HG03342 (cell line): ENCODE measurements around the gene IGF2BP2.
"Not testable (repeated sequence)": the region's sequence is repeated elsewhere in the genome, so short reads cannot be mapped to it uniquely, and the experiment has no call there.

ENCODE experiments used
- ATAC-seq: cut with Tn5 transposase; IDR thresholded peaks from one replicate; pipeline ENCODE4 v1.9.1; 2021; ENCODE audit warnings: mild to moderate bottlenecking, moderate library complexity; ENCODE audit not compliant: unreplicated experiment

Gene IGF2BP2

DNA sequence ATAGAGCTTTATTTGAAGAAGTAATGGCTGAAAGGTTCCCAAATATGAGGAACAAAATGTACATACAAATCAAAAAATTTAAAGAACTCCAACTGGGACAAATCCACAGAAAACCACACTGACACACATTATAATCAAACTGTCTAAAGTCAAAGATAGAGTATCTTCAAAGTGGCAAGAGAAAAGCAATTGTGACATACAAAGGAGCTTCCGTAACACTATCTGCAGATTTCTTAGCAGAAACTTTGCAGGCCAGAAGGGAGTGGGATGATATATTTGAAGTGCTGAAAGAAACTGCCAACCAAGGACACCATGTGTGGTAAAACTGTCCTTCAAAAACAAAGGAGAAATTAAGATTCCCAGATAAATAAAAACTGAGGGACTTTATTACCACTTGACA, 146.8 kb downstream of the IGF2BP2 start:
- ATAC-seq: no peak

DNA sequence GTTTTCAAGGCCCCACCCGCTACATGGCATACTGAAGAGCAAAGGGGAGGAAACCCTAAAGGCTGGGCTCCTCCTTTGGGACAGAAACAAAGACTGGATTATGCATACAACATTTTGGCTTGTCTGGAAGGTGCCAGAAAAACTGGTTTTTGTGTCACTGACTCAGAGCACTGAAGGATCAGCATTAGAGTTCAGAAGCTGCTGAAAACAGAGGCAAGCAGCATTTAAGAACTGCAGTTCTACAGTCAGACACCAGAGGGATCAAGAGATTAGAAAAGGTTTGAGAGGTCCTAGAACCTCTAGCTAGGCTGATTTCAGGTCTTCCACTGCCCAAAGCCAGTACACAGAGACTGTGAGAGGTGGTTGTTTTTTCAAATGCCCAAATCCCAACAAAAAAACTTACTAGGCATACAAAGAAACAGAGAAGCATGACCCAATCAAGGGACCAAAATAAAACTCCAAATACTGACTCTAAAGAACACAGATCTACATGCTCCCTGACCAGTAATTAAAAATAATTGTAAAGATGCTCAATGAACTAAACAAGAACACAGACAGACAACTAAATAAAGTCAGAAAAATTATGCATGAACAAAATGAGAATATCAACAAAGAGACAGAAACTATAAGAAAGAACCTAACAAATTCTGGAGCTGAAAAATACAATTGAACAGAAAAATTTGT, 147.6 kb downstream of the IGF2BP2 start:
- ATAC-seq: no peak

DNA sequence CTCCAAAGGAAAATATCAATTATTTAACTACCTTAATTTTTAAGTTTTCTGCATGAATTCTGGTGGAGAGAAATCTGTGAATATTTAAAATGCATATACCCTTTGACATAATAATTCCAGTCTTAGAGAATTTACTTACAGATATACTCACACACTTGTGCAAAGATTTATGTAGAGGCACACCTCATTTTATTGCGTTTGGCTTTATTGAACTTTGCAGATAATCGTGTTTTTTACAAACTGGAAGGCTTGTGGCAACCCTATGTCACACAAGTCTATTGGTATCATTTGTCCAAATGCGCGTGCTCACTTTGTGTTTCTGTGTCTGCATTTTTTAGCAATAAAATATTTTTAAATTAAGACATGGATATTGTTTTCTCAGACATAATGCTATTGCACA, 157.3 kb downstream of the IGF2BP2 start:
- no peak for ATAC-seq

DNA sequence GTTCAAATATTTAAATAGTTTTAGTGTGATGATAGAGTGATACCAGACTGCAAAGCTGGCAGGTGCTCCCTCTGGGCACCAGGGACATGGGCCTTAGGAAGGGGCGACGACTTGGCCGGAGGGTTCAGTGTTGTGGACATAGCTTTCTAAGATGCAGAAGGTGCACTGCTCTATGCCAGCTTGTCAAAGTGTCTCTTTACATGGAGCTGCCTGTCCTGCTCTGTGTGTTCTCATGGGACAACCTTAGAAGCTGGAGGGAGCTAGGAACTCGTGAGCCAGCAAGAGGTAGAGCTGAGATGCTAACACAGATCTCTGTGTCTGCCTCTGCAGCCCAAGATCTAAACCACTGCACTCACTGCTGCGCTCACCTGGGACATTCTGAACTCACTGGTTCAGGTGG, 160.9 kb downstream of the IGF2BP2 start:
- no peak for ATAC-seq

DNA sequence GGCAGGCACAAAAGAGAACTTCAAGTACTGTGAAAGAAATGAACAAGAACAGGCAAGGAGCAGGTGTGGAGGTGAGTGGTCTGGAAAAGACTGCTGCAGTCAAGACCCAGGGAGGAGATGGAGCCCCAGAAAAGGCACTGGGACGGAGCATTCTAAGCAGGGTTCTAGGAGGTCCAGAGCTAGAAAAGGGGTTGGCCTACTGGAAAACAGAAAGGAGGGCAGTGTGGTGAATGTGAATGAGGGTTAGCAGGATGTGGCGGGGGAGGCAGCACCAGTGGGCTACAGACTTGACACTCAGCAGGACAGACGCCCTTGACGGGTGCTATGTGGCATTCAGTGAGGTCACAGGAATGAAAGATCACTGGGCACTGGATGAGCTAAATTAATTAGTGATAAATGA, 163.1 kb downstream of the IGF2BP2 start:
- no peak for ATAC-seq

DNA sequence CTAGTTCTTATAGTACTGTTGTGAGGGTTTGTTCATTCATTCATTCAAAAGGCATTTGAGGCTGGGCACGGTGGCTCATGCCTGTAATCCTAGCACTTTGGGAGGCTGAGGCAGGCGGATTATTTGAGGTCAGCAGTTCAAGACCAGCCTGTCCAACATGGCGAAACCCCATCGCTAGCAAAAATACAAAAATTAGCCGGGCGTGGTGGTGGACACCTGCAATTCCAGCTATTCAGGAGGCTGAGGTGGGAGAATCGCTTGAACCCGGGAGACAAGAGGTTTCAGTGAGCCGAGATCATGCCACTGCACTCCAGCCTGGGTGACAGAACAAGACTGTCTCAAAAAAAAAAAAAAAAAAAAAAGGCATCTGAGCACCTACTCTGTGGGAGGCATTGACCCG, 163.5 kb downstream of the IGF2BP2 start:
- ATAC-seq: not testable (repeated sequence)

DNA sequence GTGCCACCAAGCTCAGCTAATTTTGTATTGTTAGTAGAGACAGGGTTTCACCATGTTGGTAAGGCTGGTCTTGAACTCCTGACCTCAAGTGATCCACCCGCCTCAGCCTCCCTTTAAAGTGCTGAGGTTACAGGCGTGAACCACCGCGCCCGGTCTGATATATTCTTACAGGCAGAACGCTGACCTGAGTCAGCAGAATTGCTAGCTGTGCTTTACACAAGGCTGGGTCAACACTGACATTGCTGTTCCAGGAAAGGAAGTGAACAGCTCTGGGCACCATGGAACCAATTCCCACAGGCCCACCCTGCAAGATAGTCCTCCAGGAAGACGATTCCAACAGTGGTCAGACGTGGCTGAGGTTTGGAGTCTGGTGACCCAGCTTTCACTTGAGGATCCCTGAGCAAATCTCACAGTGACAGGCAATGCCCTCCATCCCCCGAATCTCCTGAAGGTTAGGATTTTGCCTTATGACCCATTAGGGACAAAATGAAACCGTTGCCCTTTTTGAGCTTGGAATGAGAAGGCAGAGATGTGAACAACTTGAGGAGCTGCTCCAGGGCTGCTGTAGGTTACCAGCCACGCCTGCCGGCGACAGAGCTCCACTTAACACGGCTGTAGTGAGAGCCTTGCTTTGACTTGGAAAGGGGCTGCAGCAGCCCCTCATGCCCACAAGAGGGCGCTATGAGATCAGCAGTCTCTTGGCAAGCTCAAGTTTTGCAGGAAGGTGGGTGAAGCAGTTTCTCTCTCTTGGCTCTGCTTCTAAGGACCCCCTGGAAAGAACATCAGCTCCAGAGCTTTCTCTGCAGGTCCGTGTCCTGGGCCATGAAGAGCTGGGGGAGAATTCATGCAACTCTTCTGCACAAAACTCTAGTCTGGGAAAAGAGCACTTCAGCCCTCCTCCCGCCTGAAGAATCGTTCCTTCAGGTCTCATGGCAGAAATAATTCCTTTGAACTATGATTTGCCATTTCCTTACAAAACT, 164.6 kb downstream of the IGF2BP2 start:
- ATAC-seq: peak; percentile 73

DNA sequence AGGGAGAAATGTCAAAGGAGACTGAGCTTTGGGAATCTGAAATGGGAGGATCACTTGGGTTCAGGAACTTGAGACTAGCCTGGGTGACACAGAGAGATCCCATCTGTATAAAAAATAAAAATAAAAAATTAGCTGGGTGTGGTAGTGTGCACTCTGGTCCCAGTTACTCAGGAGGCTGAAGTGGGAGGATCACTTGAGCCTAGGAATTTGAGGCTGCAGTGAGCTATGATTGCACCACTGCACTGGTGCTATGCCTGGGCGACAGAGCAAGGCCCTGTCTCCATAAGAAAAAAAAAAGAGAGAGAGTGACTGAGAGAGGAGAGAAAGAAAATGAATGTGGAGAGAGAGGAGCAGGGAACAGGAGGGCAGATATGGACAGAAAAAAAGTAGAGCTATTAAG, 165.9 kb downstream of the IGF2BP2 start:
- no peak for ATAC-seq

DNA sequence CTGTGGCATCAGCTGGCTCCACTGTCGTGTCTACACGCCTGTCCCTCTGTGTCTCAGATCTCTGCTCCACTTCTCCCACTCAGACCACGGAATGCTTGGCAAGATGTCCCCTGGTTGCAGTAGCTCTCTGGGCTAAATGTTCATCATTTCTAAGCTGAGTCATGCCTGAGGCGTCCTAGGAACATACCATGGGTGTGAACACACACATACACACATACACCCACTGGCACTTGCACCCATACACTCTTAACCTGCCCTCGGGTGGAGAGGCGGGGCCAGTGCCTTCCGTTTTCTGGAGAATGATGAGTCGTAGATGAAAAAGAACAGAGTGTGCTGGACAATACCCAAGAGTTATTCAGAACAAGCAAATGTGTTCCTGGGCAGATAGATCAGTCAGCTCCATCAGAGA, 166.3 kb downstream of the IGF2BP2 start:
- no peak for ATAC-seq

DNA sequence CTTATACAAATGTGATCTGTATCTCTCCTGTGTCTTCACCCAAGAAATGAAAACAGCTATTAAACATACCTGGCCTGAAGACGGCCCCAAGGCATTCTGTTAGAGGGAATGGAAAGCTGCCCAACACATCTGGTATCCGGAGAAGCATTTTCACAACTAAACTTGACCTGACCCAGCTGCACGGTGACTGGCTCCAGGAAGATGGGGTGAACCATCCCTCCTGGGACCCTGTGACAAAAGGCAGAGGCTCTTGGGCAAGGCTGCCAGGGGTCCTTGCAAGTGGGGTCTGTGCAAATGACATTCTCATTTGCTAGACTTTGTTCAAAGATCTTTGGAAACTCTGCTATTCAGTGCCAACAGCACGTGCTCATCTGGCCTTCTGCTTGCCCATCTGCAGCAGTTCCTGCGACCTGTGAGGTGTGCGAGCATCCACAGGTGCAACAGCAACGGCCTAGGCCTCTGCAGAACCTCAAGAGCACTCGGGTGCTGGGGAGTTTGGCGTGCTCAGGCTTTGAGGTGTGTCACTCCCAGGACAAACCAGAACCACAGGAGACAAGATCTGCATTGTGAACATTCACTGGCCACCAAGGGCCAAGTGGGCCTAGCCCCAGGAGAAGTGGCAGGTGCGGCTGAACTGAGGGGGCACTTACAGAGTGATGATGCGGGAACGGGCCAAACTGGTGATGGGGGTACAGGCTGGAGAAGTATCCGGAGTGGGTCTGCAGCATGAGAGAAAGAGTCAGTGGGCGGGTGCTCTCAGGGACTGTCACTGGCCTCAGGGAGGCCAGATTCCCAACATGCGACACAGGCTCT, 166.9 kb downstream of the IGF2BP2 start:
- ATAC-seq: no peak

DNA sequence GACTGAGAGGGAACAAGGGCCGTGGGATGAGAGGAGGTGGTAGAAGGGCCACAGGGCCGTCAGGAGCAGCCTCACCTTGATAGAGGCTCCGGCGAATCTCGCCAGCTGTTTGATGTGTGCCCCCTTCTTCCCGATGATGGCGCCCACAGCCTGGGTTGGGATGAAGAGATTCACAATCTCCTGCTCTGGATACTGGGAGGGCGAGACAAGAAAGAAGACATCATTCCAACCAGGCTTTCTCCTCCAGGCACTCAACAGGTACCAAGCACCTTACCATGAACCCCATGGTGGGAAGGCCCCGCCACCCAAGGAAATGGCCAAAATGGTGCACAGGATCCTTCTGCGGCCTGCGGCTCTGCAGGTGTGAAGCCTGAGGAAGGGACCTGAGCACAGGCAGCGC, 167.6 kb downstream of the IGF2BP2 start:
- ATAC-seq: no peak

DNA sequence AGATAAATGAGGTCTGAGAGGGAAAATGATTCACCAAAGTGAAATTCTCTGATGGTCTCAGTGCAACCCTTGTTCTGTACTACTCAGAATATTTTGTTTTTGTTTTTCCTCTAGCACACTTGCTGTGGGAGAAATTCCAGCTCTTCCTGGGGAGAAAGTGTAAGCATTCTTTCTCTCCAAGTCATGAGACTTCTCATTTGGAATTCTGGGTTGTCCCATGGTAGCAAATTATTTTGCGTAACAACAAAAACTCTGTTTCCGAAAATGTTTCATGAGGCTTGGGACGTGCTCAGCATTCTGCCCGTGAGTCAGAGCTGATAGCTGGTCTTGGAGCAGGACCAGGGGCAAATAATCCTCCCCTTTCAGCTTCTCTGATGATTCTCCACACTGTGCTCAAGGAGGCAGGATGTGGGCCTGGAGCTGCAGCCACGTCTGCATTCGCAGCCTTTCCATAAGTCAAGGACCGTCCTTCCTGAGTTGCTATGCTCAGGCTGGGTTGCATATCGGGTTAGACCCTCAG, 168.5 kb downstream of the IGF2BP2 start:
- ATAC-seq: no peak

DNA sequence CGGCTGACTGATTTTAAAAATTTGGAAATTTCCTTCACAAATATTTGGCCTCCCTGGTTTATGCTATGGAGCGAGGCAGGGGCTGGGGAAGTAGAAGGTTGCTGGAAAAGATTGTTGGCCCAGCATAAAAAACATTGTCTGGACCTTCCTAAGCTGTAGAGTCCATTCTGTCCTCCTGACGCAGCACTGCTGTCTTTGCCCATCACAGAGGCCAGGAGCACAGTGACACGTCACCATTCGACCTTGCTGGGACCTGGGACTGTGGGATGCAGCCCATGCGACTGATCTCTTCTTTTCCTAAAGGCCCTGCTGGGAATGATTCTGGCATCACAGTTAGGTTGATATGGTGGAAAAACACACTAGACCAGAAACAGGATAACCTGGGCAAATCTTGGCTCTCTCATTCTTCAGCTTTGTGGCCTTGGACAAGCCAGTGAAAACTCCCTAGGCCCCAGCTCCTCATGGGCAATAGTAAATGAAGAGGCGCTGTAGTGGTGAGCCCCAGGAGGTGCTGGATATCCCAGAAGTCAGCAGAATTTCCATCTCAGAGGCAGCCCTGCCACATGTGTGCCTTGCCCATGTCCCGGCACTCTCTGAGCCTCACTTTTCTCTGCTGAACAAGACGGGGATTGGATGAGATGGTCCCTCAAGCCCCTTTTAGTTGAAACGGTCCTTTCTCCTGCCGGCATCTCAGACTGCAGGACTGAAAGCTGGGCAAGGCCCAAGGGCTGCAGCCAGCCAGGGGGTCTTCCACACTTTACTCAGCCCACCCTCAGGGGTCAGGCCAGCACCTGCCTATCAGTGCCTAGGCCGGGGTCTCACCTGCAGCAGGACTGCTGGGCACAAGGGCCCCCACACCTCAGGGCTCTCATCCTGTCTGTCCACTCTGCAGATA, 169.2 kb downstream of the IGF2BP2 start:
- no peak for ATAC-seq

DNA sequence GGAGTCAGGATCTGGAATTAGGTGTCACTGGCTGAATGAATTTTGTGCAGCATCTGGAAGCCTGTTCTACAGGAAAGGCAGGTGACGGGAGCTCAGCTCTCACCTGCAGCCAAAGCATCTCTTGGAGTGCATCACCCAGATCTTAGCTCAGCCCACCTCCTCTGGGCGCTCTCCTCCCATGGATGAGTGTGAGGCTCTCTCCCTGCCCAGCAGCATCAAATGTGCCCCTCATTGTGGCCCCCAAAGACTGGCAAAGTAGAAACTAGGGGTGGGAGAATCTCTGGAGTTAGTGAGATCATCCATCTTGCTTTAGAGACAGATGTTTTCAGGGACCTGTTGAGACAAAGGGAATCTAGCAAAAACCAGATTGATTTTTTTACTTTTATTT, 170.1 kb downstream of the IGF2BP2 start:
- ATAC-seq: no peak

DNA sequence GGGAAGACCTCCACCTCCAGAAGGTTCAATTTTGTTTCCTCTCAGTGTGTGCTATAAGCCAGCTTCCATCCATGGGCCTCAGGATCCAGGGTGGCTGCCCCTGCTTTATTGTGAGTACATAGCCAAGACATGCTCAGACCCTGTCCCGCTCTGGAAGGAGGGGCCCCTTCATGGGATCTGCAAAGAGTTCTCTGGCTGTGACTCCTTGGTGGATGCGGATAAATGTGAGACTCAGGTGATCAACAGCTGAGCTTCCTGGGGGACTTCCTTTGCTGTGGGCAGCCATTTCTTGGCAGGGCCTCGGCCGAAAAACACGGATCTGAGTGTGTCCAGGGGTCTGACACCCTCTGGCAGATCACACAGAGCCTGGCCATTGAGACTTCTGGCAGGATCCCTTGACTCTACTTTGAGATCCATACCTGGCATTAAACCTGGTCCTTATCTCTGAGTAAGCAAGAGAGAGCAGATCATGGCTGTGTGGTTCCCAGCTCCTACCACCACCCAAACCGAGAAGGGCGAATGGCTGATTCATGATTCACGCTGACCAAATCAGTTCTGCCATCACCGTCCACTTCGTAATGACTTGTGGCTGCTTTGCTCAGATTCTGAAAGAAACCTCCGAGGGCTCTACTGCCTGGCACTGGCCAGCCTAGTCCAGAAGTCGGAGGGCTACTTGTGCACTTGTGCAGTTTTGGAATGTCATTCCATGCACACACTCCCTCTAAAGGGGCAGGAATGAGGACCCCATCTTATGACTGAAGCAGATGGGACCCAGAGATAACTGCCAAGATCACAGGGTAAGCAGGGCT, 170.7 kb downstream of the IGF2BP2 start:
- ATAC-seq: no peak

DNA sequence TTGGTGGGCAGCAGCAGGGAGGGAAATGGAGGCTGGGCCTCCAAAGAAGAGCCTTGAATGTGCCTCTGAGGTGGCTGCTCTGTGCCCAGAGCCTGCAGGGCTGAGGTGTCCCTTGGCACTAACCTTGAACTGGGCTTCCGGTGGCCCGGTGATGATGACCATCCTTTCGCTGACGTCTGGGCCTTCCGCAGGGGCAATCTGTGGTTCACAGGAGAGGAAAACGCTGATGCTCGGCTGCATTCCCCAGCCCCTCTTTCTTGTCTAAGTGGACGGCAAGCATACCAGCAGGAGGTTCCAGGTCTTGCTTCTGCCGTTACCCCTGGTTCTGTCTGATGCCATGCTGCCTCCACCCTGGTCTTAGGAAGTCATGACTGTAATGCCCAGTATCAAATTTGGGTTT, 172.9 kb downstream of the IGF2BP2 start:
- ATAC-seq: no peak

DNA sequence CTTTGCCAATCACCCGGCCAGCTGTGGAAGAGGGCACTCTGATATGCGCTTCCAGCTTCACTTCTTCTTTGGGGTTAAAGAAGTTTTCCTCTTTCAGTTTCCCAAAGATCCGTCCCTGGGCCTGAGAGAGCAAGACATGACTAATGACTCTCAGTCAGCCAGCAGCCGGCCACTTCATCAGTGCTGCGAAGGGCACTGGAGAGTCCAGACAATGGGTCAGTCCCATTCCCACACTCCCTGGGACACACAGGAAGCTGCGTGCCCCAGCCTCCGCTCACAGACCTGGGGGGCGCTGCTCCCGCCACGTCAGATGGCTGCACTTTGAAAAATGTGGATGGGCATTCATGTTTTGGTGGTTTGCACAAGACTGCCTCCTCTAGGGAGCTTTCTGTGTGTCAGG, 175.4 kb downstream of the IGF2BP2 start:
- no peak for ATAC-seq

DNA sequence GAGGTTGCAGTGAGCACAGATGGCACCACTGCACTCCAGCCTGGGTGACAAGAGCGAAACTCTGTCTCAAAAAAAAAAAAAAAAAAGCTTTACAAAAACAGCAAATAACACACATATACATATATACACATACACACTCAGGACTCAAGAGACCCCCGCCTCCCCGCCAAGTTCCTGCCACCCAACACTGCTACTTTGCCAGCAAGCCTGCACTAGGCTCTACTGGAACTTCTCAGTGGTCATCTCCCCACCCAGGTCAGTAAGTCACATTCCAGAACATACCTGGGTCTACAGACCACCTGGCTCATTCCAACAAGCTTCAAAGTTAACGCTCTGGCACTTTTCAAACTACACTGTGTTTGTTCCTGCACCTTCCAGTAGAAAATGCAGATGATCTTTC, 176.4 kb downstream of the IGF2BP2 start:
- no peak for ATAC-seq

DNA sequence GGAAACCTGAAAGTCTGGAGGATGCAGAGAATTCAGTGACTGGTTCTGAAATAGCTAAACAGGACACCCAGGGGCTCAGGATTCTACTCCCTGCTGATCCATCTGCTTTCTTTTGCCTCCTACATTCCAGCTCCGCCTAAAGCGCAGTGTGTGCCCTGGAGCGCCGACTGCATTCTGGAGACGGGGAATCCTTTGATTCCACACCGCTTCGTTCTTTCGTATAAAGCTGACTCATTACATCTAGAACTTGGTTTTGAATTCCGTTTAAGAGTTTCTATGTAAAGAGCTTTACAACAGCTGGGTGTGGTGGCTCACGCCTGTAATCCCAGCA, 177.0 kb downstream of the IGF2BP2 start:
- no peak for ATAC-seq
